GM21423 (cell line): ENCODE results near the gene ACTRT3.

Source experiments
- ATAC-seq: cut with Tn5 transposase; IDR thresholded peaks from one replicate; pipeline ENCODE4 v1.9.1; 2021; ENCODE audit warnings: mild to moderate bottlenecking, moderate library complexity; ENCODE audit not compliant: unreplicated experiment

ACTRT3 gene

DNA sequence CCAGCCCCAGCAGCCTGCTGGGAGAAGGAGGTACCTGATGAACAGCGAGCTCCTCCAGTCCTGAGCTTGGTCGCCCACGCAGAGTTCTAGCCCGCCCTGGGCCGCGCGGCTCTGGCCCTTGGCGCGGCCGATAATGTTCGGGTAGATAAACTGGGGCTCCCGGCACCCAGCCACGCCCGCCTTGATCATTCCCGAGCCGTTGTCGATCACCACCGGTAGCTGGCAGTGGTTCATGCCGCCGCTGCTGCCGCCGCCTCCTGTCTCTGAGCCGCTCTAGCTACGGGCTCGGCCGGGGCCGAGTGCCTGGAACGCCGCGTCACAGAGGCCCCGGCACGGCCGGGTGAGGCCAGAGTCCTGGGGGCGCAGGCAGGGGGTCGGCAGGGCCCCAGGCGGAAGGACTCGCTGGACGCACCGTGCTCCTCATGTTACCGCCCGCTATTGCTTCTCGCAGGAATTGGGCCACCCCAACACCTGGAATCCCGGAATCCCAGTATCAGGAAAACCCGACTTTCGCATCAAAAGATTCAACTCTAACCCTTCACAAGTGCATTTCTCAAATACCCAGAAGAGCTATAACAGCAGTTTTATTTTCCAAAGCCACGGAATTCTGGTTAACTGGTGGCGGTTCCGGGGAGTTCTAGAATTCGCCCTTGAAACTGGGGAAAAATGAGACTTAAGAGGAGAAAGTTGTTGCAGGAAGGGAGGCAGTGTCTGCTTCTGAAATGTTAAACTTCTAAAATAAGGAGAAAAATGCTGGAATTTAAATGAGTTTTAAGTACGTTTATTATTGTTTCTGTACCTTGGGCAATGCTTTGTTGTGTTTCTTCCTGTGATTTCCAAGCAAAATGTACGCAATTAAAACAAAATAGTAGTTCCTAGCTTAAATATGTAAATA lies at the start of gene ACTRT3:
Gene ACTRT3 (minus strand): TSS at position 275 of the 895 bp plus-strand sequence. CDS start 41 bp downstream, at position 234.
- ATAC-seq = peak; percentile 21

DNA sequence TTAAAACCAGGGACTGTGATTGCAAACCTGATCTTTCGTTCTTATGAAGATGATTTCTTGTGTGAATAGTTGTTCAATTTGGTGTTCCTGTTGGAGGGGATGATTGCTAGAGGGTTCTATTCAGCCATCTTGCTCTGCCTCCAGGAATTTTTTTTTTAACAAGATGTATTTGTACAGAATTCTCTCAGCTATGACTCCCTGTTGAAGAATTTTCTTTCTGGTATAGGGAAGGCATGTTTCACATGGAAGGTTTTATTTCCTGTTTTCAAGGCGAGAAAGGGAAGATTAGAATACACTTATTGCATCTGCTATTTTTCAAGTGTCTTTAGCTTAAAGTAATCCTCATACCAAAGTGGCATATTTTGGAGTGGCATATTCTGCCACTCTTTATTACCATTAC lies 49.0 kb upstream of the ACTRT3 start:
- no peak for ATAC-seq

DNA sequence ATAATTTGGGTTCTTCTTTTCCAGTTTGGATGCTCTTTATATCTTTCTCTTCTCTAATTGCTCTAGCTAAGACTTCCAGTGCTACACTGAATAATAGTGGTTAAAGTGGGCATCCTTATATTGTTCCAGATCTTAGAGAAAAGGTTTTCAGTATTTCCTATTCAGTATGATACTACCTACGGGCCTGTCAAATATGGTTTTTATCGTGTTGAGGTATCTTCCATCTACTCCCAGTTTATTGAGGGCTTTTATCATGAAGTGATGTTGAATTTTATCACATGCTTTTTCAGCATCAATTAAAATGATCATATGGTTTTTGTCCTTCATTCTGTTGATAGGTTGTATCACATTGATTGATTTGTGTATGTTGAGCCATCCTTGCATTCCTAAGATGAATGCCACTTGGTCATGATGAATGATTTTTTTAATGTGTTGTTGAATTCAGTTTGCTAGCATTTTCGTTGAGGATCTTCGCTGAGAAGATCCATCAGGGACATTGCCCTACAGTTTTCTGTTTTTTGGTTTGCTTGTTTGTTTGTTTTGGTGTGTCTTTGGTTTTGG lies 46.3 kb upstream of the ACTRT3 start:
- no peak for ATAC-seq

DNA sequence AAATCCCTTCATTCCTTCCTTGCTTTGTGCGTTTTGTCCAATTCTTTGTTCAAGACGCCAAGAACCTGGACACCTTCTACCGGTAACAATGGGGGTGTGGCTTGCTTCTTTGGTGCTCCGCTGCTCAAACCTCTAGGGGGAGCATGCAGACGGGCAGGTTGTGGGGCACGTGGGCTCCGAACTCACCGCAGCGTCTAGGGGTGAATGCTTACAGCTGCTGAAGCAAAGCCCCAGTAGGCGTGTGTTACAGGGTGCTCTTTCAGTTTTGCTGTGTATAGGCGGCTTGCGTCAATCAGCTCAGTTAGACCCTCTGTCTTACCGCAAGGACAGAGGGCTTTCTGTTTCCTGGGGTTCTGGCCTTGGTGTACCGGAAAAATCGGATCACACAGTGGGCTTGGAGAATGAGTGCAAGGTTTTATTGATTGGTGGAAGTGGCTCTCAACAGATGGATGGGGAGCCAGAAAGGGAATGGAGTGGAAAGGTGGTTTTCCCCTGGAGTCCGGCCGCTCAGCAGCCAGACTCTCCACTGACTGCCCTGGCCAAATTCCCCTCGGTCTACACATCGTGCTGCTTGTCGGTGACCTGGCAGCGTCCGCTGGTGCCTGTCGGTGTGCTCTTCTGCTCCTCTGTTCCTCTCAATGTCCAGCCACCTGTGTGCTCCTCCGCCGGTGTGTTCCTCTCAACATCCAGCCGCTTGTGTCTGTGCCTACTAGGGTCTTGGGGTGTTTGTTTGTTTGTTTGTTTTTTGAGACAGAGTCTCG lies 44.6 kb upstream of the ACTRT3 start:
- peak; percentile 82 for ATAC-seq

DNA sequence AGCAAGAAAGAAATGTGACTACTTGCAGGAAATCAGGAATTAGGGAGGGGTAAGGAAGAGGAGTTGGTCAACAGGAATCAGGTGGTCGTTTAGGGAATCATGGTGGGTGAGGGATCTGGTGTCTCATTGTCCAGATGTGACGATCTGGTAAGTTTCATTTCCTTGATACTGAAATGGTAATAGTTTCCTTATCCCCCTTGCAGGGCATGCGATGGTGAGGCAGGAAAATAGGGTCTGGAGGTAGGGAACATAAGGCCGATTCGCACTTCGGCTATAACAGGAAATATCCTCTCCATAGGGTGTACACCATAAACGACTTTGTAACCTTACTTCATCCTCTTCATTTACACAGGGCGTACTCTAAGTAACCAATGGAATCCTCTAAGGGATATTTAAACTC lies 43.9 kb upstream of the ACTRT3 start:
- ATAC-seq = no peak

DNA sequence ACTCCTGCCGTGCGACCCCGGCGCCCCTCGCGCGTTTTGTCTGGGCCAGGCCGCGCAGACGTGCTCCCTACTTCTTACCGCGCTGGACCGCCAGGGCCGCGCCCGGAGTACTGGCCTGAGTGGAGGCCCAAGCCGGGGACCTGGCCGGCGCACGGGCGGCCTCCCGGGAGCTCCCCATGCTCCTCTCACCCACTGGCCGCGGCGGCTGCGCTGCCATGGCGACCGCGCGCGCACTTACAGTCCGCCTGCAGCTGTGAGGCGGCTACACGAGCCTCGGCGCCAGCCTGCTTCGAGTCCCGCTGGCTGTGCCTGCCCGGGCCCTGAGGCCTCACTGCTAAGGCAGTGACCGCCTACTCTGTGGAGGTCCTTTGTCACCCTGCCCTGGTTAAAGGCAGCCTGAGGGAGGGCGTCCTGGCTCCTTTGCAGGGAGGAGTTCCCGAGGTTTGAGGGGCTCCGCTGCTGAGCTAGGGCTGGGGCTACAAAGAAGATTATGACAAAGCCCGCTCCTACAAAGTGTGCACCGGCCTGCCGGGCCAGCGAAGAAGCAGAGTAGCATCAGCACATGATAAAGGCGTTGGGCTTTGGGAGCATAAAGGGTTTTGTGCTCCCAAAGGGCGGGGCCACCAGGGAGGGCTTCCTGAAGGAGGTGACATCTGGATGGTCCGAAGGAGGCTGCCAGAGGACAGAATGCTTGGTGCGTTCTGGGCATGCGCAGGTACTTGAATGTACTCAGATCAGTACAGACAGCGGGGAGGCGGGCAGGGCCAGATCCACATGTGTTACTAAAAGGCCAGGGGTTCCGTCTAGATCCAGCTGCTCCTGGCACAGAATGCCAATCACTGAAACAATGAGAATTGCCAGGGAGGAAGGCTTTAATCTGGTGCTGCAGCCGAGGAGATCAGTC lies 43.2 kb upstream of the ACTRT3 start, which contains the start of the genes LRRC34 and LRRIQ4:
Gene LRRC34 (minus strand): TSS at position 573 of the 904 bp plus-strand sequence. CDS start 356 bp downstream, at position 217.
Gene LRRIQ4 (plus strand): TSS at position 539 of the 904 bp plus-strand sequence. CDS start 9,052 bp downstream, outside the sequence.
- ATAC-seq = peak; percentile 60

DNA sequence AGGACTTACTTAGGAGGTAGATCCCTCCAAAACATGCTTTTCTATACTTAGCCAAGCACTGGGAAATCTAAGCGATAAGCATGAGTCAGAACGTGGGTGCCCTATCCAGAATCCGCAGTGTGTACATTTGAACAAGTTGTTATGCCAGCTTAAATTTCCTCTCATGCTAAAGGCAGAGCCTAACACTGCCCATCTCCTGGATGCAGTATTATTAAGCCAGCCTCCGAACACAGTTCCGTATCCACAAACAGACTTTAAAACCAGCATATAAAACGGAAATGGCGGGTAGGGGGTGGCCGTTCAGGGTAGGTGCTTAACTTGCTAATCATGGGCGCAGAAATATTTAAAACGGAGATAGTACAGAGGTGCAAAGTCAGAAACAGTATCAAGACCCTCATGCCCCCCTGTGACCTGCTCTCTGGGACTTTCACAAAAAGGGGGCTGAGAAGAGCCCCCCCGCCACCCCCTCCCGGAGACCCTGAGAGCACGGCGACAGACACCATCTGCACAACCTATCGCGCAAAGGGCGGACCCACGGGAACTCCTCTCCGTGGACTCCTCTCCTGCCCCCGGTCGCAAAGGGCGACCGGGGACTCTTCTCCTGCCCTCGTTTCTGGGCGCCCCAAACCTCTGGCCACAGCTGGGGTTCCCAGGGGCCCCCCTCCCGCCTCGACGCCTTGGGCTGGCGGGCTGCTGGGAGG lies 42.4 kb upstream of the ACTRT3 start:
- peak; percentile 16 for ATAC-seq

DNA sequence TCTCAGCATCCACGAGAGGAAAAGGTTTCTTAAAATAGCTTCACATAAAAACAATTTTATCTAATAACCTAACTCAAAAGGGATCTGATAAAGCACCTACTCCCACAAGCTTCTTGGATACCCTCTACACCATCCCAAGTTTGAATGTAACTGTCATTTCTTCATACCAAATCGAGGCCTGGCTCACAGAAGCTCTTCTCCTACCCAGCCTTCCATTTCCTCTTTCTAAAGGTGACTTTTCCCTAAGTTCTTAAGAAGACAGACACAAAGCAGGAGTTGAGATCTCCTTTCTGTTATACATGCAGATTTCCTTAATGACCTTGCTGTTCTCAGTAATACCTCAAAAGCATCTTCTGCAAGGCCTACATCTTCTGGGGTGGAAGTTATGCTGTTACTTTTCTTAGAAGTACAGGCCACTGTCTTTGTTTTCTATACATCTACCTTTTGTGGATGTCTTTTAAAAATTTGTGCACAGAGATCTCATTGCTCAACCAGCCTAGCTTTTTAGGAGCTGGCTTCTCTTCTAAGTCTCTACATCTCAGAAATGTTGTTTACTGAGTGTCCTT lies 40.0 kb upstream of the ACTRT3 start:
- no peak for ATAC-seq

DNA sequence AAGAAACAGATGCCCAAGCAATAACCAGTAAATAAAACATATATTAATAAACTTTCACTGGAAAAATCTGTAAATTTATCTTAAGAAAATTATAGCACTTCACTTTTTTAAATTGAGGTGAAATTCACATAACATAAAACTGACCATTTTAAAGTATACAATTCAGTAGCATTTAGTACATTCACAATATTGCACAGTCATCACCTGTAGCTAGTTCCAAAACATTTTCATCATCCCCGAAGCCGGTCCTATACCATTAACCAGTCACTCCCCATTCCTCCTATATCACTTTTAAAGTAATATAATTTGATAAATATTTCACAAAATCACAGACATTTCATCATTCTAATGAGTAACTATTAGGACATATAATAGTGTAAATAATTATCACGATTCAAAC lies 35.3 kb upstream of the ACTRT3 start:
- no peak for ATAC-seq

DNA sequence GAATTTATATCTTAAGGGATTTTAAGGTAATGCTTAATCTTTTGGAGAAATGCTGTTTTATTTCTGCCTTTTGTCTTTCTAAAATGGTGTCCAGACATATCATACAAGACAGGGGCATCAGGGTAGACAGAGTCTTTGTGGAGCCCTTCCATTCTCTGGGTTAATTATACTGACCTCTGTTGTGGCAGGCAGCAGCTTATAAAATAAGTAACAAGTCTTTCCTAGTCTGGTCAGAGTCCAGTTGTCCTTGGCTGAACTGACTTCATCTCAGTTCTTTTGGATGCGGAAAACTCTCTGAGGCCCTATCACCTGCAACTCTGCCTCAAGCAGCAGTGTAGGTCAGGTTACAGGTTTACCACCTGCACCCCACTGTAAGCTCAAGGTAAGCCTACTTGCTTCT lies 23.0 kb upstream of the ACTRT3 start:
- ATAC-seq = no peak

DNA sequence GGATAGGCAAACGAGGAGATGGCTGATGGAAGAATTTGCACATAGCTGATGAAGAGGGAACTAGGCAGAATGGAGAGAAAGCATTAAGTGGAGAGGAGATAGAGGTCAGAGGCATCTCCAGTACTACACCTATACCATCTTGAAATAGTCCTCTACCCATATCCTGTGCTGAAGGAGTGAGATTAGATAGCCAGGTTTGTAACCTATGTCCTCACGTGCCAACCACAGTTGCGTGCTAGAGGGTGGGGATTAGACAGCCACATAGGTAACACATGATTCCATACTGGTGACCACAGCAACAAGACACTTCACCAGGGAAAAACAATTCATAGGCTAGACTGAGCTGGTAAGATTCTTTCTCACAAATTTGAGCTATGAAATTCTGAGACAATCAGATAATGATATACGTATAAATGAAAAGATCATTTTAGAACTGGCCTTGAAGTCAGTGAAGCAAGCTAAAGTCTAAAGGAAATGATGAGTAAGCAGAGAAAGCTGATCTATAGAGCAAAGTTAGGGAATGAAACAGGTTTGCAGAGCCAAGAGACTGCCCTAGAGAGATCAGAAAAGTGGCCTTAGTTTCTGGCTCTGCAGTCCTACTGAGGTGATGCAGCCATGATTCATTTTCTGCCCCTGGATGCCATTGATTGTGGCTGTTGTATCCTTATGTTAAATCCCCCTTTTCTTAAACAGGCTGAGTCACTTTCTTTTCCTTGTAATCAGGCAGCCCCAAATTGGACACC lies 21.5 kb upstream of the ACTRT3 start:
- ATAC-seq = no peak

DNA sequence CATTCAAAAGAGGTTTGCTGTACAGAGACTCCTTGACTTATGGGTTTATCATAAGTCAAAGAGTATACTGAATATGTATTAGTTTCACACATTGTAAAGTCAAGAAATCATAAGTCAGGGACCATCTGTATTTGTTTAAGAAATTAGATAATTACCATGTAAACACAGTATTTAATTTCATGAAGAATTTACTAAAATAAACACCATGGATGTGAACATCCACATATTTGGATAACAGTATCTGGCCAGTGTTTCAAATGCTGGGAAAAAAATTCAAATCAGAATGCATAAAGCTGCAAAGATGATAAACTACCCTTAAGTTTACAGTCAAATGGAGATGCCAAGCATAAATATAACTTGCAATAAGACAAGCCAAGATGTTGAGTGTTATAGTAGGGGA lies 20.9 kb upstream of the ACTRT3 start:
- ATAC-seq = no peak

DNA sequence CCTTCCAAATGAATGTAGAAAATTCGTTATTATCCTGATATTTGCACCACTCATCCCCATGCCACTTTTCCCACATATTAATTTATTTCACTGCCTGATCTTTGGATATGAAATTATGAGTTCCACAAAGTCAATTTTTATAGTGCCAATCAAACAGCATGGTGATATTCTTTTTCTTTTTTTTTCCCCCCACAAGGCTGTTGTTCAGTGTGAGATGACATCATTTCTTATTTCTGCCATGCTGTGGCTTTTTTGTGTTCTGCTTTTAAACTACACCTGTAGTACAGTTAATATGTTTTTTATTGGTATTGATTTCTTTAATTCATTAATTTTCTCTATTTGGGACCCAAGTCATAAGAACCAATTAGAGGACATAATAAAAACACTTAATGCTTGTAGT lies 18.4 kb upstream of the ACTRT3 start:
- no peak for ATAC-seq

DNA sequence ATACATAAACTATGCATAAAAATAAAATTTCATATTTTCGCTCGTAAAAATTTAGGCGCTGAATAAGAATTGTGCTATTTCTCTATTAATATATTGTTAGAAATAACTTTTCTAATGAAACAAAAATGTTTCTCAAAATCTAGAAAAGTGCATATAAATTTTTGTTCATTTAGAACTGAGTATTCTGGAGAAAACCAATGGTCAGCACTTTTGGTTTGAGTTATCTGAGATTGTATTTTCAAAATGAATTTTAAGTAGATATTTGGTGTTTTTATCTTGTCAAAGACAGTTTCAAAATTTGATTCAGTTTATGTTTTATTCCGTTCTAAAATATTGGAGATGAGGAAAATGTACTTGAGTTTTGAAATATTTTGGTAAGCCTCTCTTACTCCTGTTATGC lies 17.8 kb upstream of the ACTRT3 start:
- no peak for ATAC-seq

DNA sequence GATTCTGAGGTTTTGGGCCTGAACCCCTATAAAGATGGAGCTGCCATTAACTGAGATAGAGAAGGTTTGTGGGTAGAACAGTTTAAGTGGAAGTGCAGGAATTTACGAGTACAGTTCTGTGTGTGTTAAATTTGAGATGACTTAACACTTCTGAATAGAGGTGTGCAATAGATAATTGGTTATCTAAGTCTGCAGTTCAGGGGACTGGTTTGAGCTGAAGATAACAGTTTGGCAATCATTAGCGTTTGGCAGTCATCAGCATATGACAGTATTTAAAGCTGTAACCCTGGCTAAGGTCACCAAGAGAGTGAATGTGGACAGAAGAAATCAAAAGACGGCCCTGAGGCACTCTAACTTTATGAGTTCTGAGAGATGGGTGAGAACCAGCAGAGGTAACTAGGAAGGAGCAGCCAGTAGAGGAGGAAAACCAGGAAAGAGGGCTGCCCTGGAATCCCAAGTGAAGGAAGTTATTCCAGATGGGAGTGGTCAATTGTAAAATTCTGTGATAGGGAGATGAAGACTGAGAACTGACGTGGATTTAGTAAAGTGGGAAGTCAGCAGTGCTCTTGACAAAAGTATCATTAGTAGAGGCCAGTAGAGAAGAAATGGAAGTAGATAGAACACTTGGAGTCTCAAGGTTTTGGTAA lies 12.0 kb upstream of the ACTRT3 start:
- no peak for ATAC-seq

DNA sequence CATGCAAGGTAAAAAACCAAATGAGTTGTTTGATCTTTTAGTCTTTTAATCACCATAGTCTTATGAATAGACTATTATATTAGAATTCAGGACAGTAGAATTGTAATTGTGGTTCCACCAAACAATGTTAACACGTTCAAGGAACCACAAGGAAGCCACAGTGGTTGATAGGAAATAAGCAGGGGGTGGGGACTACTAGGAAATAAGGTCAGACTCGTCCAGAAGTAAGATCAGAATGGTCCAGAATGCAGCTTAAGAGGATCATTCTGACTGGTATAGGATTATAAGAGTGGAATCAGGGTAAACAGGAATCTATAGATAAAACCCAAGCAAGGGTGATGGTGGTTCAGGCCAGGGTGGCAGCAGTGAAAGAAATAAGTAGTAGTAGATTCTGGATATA lies 11.4 kb upstream of the ACTRT3 start:
- ATAC-seq = no peak

DNA sequence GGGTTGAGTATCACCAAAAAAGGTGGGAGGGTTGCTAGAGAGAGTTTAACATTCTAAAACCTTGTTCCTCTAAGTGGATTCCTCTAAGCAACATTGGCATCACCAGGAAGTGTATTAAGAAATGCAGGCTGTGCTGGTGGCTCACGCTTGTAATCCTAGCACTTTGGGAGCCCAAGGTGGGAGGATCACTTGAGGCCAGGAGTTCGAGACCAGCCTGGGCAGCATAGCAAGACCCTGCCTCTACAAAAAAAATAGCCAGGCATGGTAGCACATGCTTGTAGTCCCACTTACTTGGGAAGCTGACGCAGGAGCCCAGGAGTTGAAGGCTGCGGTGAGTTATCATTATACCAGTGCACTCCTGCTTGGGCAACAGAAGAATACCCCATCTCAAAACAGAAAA lies 8.5 kb upstream of the ACTRT3 start:
- ATAC-seq = no peak

DNA sequence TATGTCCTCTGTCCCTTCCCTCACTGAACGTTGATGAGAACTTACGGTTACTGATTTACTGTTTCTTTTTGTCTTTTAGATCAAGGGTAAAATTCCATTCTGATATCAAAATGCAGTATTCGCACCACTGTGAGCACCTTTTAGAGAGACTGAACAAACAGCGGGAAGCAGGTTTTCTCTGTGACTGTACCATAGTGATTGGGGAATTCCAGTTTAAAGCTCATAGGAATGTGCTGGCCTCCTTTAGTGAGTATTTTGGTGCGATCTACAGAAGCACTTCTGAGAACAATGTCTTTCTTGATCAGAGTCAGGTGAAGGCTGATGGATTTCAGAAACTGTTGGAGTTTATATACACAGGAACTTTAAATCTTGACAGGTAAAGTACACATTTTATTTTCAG lies 4.8 kb upstream of the ACTRT3 start:
- no peak for ATAC-seq
